NCI-H187 (cell line): ENCODE data around the gene NT5E.

ENCODE experiments used
- DNase-seq, 2 experiments: peaks; one replicate each; lab custom pipeline; 2025; lab: John Stamatoyannopoulos, UW

The NT5E gene

DNA sequence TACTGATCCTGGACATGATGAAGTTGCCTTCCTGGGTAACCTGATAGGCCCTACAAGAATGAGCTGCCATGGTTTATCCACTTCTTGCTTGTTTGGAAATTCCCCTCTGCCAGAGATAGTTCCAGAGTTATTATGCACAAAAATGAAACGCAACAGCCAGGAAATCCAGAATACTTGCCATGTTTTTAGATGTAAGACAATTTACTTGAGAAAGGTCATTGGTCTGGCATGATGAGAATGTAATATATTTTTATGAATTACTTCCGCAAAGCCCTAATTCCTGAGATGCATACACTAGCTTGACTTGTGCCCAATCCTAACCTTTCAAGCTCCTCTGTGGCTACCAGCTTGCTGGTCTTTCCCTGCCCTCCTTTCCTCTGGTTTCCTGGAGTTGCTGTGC lies 27.9 kb upstream of the NT5E start:
- DNase-seq, result no peak

DNA sequence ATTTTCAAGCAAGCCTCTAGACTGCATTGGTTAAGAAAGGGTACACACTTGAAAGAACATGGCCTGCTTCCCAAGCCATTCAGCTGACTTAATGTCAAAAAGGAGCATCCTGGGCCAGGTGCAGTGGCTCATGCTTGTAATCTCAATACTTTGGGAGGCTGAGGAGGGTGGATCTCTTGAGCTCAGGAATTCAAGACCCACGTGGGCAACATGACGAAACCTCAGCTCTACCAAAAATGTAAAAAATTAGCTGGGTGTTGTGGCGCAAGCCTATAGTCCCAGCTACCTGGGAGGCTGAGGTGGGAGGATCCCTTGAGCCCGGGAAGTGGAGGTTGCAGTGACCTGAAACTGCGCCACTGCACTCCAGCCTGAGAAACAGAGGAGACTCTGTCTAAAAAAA lies 26.9 kb upstream of the NT5E start:
- no peak for DNase-seq

DNA sequence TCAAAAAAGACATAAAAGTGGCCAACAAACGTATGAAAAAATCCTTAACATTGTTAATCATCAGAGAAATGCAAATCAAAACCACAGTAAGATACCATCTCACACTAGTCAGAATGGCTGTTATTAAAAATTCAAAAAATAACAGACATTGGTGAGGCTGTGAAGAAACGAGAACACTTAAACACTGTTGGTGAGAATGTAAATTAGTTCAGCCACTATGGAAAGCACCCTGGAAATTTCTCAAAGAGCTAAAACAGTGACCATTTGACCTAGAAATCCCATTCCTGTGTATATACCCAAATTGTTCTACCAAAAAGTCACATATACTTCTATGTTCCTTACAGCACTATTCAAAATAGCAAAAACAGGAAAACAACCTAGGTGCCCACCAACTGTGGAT lies 24.9 kb upstream of the NT5E start:
- no peak for DNase-seq

DNA sequence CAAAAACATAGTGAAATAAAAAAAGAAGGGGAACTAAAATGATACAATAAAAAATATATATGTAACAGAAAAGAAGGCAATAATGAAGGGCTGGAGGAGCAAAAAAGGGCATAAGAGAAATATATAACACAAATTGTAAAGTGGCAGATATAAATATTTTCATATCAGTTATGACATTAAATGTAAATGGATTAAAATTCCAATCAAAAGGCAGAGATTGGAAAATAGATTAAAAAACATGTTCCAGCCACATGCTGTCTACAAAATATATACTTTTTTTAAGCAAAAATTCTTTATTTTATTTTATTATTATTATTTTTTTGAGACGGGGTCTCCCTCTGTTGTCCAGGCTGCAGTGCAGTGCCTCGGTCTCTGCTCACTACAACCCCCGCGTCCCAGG lies 23.9 kb upstream of the NT5E start:
- no peak for DNase-seq

DNA sequence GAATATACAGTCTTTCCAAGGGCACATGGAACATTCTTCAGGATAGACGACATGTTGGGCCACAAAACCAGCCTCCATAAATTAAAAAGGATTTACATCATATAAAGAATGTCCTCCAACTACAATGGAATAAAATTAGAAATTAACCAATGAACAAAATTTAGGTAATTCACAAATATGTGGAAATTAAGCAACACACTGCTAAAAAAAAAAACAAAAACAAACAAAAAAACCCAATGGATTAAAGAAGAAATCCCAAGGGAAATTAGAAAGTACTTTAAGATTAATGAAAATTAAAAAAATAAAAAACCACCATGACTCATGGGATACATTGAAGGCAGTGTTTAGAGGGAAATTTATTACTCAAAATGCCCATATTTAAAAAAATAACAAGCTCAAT lies 21.4 kb upstream of the NT5E start:
- no peak for DNase-seq

DNA sequence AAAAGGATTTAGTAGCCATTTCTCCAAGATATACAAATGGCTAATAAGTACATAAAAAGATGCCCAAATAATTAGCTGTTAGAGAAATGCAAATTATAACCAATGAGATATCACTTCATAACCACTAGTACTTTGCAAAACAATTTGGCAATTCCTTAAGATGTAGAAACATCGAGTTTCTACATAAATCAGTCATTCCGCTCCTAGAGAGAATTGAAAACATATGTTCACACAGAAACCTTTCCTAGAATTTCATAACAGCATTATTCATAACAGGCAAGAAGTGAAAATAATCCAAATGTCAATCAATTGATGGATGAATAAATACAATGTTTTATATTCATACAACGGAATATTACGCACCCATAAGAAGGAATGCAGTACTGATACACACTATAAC lies 20.5 kb upstream of the NT5E start:
- no peak for DNase-seq

DNA sequence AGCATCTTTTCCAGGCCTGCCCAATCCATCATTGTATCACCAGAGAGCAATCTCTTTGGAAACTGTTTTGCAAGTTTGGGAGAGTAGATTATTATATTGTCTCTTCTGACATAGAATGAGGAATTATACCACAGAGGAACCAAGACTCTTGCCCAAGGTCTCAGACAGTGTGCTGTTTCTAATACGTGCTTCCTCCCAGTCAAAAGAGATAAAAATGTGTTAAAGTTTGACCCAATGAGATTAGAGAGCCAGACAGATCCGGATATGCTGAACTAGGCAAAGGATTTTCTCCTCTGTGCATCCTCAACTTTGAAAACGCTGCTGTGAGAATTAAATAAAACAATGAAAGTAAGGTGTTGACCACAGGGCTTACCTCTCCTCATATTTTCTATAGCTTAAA lies 18.6 kb upstream of the NT5E start:
- DNase-seq, result no peak

DNA sequence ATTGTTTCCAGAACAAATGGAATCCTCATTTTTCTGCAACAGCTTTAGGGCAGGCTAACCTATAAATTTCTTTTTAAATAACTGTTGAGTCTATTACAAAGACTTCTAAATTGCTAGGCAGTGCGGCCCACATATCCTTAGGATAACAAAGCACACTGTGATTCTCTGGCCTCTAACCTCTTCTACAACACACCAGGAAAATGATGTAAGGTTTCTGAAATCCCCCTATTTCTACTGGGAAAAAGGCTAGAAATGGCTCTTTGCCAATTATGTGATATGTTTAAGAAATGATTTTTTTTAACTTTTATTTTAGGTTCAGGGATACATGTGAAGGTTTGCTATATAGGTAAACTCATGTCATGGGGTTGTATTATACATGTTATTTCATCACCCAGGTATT lies 17.3 kb upstream of the NT5E start:
- DNase-seq, result no peak

DNA sequence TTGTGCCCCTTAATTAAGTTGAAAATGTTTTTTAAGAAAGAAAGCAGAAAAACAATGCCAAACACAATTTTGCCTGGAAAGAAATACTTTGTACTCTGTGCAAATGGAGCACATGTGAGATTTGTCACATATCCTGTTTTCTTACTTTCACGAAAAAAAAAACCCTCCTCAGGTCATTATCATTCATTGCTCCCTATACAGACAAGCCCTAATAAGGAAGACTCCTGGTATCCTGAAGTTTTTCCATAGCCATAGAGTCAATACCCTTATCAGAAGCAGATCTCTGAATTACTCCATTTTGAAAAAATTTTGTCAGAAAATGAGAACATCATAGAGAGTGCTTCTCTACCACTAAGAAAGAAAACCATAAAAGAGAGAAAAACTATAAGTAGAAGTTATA lies 14.0 kb upstream of the NT5E start:
- no peak for DNase-seq

DNA sequence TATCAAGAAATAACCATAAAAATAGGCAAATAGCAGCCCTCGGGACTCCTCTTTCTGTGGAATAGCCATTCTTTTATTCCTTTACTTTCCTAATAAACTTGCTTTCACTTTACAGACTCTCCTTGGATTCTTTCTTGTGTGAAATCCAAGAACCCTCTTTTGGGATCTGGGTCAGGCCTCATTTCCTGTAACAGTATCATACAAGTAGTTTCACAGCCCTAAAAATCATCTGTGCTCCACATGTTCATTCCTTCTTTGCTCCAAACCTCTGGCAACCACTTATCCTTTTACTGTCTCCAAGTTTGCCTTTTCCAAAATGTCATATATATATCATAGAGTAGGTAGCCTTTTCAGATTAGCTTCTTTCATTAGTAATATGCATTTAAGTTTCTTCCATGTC lies 13.5 kb upstream of the NT5E start:
- DNase-seq, result no peak

DNA sequence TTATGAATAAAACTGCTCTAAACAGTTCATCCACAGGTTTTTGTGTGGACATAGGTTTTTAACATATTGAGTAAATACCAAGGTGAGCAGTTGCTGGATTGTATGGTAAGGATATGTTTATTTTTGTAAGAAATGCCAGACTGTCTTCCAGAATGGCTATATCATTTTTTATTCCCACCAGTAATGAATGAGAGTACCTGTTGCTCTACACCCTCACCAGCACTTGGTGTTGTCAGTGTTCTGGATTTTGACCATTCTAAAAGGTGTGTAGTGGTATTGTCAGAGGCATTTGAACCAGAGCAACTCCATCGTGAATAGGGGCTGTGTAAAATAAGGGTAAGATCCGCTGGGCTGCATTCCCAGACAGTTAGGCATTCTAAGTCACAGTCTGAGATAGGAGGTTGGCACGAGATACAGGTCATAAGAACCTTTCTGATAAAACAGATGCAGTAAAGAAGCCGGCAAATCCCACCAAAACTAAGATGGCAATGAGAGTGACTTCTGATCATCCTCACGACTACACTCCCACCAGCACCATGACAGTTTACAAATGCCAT lies 12.9 kb upstream of the NT5E start:
- DNase-seq, result no peak

DNA sequence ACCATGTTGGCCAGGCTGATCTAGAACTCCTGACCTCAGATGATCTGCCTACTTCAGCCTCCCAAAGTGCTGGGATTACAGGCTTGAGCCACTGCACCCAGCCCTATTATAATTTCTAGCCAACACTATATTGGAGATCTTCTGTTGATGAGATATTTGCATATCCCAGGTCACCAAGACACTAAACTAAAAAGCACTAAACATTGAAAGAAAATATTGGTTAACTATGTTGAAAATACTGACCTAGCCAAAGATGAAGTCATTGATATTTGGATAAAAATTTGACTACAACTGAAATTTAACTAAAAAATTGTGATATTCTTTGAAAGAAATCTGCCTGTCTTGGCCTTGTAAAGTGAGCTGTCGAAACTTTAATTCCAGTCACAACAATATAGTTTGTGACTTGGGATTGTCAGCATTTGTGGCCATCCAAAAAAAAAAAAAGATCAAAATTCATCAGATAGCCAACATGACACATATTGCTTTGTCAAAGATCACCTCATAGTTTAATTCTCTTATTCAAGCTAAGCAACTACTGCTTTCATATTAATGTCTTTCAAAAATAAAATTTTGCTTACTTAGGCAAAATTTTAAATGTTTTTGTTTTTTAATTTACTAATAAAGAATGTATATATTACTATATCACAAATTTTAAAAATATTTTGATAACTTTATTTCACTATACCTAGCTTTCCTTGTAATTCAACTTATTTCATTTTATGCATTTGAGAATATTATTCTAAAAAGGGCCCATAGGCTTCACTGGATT lies 6.3 kb upstream of the NT5E start:
- no peak for DNase-seq

DNA sequence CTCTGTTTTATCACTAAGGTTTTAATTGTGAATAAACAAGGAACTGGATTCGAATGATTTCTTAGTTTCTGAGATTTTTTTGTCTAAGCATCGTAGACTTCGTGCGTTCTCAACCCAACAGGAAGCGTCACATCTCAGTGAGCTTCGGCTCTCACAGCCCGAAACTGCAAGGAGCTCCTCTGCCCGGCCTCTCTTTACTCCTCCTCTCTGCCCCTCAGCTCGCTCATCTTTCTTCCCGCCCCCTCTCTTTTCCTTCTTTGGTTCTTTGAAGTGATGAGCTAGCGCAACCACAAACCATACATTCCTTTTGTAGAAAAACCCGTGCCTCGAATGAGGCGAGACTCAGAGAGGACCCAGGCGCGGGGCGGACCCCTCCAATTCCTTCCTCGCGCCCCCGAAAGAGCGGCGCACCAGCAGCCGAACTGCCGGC lies 480 bp upstream of the NT5E start:
- DNase-seq, result no peak

DNA sequence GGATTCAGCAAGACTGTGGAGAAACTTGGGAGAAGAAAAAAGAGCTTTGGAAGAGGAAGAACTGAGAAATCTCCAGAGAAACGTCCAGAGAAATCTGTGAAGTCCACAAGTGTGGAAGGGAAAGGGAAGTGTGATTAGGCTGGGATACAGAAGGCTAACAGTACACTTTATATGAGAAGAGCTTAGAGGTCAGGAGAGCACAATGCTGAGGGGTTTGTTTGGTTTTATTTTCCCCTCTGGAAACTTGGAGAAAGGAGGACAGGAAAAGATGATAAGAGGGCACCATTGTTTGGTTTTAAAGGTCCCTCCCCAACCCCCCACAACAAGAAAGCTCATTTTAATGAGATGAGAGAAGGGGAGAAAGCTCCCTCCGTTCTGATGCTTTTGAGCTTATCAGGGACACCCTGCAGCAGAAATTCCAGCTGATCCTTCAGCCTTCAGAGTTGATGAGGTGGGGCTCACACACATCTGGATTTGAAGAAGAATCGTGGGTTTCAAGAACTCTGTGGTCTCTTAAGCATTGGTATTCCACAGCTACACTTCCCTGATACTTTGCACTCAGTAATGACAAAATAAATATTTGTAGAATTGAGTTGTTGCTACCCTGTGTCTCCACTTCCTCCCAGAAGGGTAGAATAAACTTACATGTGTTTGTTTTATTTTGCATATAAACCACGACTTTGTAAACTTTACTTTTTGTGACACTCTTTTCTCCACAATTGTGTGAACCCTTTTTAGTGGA lies 1.9 kb downstream of the NT5E start:
- no peak for DNase-seq

DNA sequence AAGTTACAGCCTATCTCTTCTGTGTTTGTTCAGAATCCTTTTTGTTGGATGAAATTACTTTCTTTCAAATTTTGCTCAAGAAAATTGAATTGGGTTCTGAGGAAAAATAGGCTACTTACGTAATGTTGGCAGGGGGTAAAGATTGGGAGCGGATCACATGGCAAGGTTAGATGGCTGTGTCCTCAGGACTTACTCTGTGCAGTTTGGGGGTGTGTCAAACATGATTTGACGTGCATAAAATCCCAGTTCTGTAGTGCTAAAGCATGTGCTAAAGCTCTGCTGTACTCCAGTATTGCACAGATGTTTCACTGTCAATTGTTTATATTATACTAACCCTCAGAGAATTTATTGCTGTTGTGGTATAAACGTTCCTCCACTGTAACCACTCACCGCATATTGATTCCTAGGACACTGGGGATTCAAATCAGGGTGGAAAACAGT lies 2.6 kb downstream of the NT5E start:
- no peak for DNase-seq

DNA sequence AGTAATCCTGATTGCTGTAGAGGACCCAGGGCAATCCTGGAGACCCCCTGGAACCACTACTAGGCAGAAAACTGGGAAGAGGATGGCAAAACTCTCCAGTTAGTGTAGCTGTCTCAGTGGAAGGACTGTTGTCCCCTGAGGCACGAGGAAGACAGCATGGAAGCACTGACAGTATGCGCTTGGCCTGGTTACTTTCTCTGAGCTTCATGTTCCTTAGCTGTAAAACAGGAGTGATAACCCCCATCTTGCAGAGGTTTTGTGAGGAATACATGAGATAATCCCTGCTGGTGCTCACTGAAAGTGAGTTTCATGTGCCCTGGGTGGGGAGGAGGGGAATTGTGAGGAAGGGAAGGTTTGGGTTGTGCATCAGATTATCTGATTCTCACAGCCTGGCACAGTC lies 3.2 kb downstream of the NT5E start:
- DNase-seq, result no peak

DNA sequence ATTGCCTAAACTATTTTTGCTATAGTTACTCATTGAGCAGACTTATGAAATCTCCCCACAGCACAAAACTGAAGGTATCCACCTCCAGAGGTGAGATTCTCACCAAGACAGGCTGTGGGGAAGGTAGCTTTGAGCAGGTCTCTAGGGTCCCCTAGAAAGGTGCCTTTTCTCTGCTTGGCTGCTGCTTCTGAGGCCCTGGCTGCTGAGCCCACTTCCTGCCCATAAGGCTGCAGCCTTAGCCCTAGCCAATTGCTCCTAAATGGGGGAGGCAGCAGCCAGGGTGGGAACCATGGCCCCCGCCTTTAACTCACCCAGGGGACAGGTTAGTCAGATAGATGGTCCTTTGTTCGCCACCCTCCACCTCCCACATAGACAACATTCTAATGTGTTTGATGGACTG lies 3.6 kb downstream of the NT5E start:
- no peak for DNase-seq

DNA sequence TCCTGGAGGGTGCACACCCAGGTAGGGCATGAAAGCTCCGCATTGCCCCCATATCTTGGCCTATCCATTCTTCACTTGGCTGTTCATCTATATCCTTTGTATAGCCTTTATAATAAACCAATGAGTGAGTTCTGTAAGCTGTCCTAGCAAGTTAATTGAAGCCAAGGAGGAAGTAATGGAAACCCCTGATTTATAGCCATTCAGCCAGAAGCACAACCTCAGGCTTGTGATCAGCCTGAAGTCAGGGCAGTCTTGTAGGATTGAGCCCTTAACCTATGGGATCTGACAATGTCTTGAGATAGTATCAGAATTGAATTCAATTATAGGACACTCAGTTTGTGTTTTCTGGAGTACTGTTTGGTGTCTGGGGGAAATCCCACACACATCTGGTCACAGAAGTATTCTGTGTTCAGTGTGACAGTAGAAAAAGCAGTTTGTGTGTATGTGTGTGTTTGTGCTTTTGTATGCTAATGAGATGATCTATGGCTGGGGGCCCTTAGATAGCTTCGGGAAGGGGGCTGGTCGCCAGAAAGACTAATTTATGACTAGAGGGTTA lies 5.7 kb downstream of the NT5E start:
- no peak for DNase-seq

DNA sequence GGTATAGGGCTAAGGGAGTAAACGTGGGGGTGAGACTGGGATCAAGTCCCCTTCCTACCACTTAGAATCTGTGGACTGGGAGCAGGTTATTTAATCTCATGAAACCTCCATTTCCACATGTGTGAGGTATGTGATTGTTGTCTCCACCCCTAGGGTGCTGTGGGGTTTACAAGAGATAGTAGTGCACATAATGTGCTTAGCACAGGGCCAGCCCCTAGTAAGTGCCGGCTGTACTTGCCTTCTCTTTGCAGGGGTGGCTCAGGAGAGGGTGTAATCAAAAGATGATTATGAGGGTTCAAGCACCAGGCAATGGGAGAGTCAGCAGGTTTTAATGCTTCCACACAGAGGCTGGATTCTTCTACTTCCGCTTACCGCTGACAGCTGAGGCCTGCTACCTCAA lies 6.9 kb downstream of the NT5E start:
- DNase-seq, result no peak

DNA sequence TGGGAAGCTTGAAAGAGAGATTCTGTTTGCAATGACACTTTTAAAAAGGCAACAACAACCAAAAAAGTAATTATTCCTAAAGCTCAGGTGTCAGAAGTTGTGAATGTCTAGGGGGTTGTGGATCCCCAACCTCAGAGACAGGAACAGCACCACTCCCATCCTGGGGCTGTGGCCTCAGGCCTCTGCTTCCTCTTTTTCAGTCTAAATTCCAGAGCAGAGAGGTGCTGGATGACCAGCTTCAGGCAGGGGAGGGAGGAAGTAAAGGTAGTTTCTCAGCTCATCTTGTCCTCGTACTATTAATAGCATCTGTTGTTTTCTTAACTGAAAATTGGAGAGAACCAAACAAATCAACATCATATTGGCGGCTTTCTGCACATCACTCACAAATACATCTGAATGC lies 8.3 kb downstream of the NT5E start:
- no peak for DNase-seq

DNA sequence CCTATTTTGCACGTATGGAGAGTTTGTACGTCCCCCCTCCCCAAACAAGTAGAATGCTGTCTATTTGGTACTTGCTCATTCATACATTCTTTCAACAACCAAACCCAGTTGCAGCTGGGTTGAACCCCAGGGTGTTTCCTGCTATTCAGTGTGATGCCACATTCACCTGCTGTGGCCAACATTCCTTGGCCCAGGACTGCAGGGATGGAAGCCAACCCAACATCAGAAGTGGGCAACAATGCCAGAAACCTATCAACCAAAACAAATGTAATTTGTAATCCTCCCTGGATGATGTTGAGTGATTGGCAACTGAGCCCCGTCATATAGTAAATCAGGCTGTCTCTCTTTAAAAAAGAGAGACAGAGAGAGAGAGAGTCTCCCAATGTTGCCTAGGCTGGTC lies 8.9 kb downstream of the NT5E start:
- no peak for DNase-seq

DNA sequence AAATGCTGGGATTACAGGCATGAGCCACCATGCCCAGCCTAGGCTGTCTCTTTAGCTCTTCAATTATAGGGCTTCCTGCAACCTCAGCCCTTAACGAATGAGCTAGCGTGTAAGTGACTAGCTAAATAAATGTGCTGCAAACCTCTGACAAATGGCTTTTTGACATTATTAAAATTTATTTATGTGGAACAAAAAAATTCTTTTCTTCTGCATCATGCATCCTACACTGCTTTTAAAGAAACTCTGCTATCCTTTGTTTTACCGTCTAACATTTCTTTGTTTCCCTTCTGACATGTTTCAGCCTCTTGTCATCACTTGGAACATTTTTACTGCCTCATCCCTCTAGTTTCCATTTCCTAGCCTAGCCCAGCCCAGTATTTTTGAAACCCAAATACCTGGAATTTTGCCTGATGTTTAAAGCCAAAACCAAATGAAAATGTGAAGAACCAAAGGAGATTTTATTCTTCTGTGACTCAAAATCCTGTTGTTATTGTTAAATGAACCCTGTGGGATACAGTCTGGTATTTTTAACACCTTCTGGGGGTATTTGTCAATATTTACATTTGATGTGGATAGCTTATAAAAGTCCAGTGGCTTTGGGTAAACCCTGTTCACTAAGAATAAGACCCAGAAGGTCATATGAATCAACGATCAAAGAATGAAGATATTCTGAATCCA lies 9.5 kb downstream of the NT5E start:
- DNase-seq, result no peak
